Measurements from ENCODE around the gene NUP214.
A peak's percentile ranks its signal among the peaks of the same experiment; 100 is the strongest.

NUP214 gene

DNA sequence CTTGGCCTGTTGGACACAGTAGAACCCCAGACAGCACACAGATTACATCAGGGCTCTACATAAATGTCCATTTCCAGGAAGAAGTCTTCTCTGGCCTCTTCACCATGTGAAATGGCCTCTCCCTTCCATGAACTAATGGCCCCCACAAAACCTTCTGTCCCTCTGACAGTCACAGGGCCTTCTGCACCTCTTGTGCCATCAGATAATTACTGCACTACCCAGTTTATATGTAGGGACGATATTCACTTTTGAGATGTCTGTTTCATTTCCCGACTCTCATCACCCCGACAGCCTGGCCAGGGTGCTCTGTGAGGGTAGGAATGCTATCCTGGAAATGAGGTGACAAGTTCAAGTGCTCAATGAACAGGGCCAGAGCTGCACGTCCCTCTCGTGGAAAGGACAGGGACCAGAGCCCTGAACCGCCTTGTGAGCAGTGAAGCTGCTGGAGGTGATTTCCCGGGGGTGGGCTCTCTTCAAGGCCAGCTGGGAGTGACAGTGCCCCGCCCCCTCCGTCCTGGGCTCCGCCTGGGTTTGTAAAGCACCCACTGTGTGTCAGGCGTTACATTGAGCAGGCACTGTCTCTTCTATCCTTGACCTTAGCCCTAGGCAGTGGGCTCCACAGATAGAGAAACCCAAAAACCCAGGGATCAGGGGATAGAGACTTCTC lies 153.9 kb downstream of the NUP214 start:
- Histone ChIP-seq H3K27ac (ENCODE audit: insufficient read depth in 1 of 2, low read depth in 1 of 2, low read length in 2 of 2, poor library complexity in 1 of 2, severe bottlenecking in 2 of 2) (no peak overlapping the region), H3K36me3 (ENCODE audit: control insufficient read depth in 4 of 4, insufficient read depth in 4 of 4, low read length in 3 of 4) (peaks cover 0 to under 1% (median 0%) of the 10 kb centered on the region in 4 experiments), H3K27me3 (replicated peaks in 2 of 5; ENCODE audit: control insufficient read depth in 4 of 5, insufficient read depth in 5 of 5, low read length in 4 of 5) (peaks cover 0 to 19% (median 11%) of the 10 kb centered on the region in 5 experiments), H3K9me3 (ENCODE audit: control extremely low read depth in 1 of 5, control insufficient read depth in 4 of 5, insufficient read depth in 2 of 5, low read depth in 1 of 5, low read length in 4 of 5) (no peaks in the 10 kb centered on the region), H3K4me3 (ENCODE audit: control insufficient read depth in 1 of 7, extremely low read depth in 1 of 7, insufficient read depth in 4 of 7, low read depth in 2 of 7, low read length in 6 of 7) (no peak overlapping the region), H3K4me1 (ENCODE audit: control extremely low read depth in 1 of 4, control insufficient read depth in 4 of 4, insufficient read depth in 4 of 4, low read length in 3 of 4) (peaks cover 0 to 38% (median 32%) of the 10 kb centered on the region in 4 experiments)
- 95% methylated on average over 10 of the region's 11 CpGs for whole genome bisulfite sequencing (ENCODE audit: insufficient coverage)
- POLR2A ChIA-PET: interaction anchor here (0.5 to 1.5 kb wide), 3 partner anchors 9 to 162 kb away, joined by 3 to 4 read pairs (median 3); no protein-coding TSS in a partner anchor
- CTCF ChIA-PET: interaction anchor here (0.9 to 1.5 kb wide), 6 partner anchors 10 to 44 kb away, joined by 3 to 4 read pairs (median 3); no protein-coding TSS in a partner anchor
- no peak for DNase-seq

DNA sequence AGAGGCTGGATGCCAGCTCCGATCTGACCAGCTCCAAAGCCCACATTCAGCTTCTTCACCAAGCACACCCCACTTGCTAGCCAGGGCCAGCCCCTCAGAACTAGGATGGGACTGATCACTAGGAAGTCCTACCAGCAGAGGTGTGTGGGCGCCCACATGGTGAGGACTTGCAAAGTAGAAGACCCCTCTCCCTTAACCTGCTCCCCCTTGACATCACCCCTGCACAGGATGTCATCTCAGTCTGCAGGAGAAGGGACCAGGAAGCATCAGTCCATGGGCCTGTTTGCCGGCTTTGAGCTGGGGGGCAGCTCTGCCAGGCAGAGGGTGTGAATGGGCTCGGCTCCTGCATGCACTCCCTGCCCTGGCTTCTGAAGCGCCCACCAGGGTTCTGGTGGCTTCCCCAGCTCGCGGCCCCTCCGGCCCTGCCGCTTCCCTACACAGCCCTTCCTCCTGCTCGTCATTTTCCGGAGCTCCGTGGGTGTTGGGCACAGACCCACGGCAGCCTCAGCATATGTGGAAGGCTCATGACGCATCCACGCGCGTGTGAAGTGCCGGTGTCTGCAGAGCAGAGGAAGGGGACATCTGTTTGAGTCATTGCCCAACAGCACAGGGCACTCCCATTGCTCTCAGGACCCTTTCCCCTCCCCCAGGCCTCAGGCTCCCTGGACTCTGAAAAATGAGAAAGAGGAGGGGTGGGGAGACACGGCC lies 154.6 kb downstream of the NUP214 start:
- WGBS (ENCODE audit: insufficient coverage): 86% methylated on average over 15 of the region's 19 CpGs
- Histone ChIP-seq H3K36me3 (ENCODE audit: control insufficient read depth in 4 of 4, insufficient read depth in 4 of 4, low read length in 3 of 4) (no peaks in the 10 kb centered on the region), H3K9me3 (ENCODE audit: control extremely low read depth in 1 of 5, control insufficient read depth in 4 of 5, insufficient read depth in 2 of 5, low read depth in 1 of 5, low read length in 4 of 5) (no peaks in the 10 kb centered on the region), H3K27me3 (replicated peaks in 2 of 5; ENCODE audit: control insufficient read depth in 4 of 5, insufficient read depth in 5 of 5, low read length in 4 of 5) (peaks cover 0 to 19% (median 11%) of the 10 kb centered on the region in 5 experiments), H3K4me1 (ENCODE audit: control extremely low read depth in 1 of 4, control insufficient read depth in 4 of 4, insufficient read depth in 4 of 4, low read length in 3 of 4) (peaks cover 0 to 31% (median 26%) of the 10 kb centered on the region in 4 experiments), H3K4me3 (ENCODE audit: control insufficient read depth in 1 of 7, extremely low read depth in 1 of 7, insufficient read depth in 4 of 7, low read depth in 2 of 7, low read length in 6 of 7) (no peak overlapping the region), H3K27ac (ENCODE audit: insufficient read depth in 1 of 2, low read depth in 1 of 2, low read length in 2 of 2, poor library complexity in 1 of 2, severe bottlenecking in 2 of 2) (no peak overlapping the region)
- CTCF ChIA-PET: interaction anchor here (0.9 to 1.5 kb wide), 3 partner anchors 12 to 45 kb away, joined by 3 read pairs; no protein-coding TSS in a partner anchor
- peak in 1 of 3 donors; percentile 59 for DNase-seq
- POLR2A ChIA-PET: interaction anchor here (0.6 to 1.5 kb wide), 2 partner anchors 8 to 161 kb away, joined by 3 to 4 read pairs; no protein-coding TSS in a partner anchor

DNA sequence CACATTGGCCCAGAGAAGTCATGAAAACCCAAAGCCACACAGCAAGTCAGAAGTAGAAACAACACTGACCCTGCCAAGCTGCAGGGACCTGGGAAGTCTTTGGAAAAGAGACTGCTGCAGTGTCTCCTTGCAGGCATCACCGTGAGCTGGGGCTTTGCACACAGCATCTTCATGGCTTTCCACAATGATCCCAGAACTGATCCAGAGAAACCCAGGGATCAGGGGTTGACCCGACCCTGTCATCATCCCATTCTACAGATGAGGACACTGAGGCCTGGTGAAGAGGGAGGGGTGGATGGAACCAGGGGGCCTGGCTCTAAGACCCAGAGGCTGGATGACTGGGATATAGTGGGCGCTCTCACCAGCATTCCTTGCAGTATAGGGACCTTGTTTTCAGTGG lies 155.3 kb downstream of the NUP214 start:
- WGBS (ENCODE audit: insufficient coverage): 90% methylated on average over 2 of the region's 3 CpGs
- H3K36me3 ChIP-seq (ENCODE audit: control insufficient read depth in 4 of 4, insufficient read depth in 4 of 4, low read length in 3 of 4): no peaks in the 10 kb centered on the region
- no peaks in the 10 kb centered on the region for H3K9me3 ChIP-seq (ENCODE audit: control extremely low read depth in 1 of 5, control insufficient read depth in 4 of 5, insufficient read depth in 2 of 5, low read depth in 1 of 5, low read length in 4 of 5)
- POLR2A ChIA-PET: interaction anchor here (1.5 kb wide), 1 partner anchor 8 kb away, joined by 4 read pairs; no protein-coding TSS in a partner anchor
- DNase-seq: no peak
- no peak overlapping the region for H3K4me3 ChIP-seq (ENCODE audit: control insufficient read depth in 1 of 7, extremely low read depth in 1 of 7, insufficient read depth in 4 of 7, low read depth in 2 of 7, low read length in 6 of 7)
- CTCF ChIA-PET: interaction anchor here (1.0 to 1.5 kb wide), 2 partner anchors 12 to 45 kb away, joined by 3 read pairs; no protein-coding TSS in a partner anchor
- no peak overlapping the region for H3K27ac ChIP-seq (ENCODE audit: insufficient read depth in 1 of 2, low read depth in 1 of 2, low read length in 2 of 2, poor library complexity in 1 of 2, severe bottlenecking in 2 of 2)
- peaks cover 0 to 19% (median 11%) of the 10 kb centered on the region in 5 experiments for H3K27me3 ChIP-seq (replicated peaks in 2 of 5; ENCODE audit: control insufficient read depth in 4 of 5, insufficient read depth in 5 of 5, low read length in 4 of 5)
- peaks cover 0 to 31% (median 24%) of the 10 kb centered on the region in 4 experiments for H3K4me1 ChIP-seq (ENCODE audit: control extremely low read depth in 1 of 4, control insufficient read depth in 4 of 4, insufficient read depth in 4 of 4, low read length in 3 of 4)

- over 99% methylated on average over 13 of the region's 17 CpGs for WGBS (ENCODE audit: insufficient coverage)
- Histone ChIP-seq H3K4me3 (ENCODE audit: control insufficient read depth in 1 of 7, extremely low read depth in 1 of 7, insufficient read depth in 4 of 7, low read depth in 2 of 7, low read length in 6 of 7) (no peak overlapping the region), H3K4me1 (ENCODE audit: control extremely low read depth in 1 of 4, control insufficient read depth in 4 of 4, insufficient read depth in 4 of 4, low read length in 3 of 4) (peaks cover 0 to 31% (median 20%) of the 10 kb centered on the region in 4 experiments), H3K36me3 (ENCODE audit: control insufficient read depth in 4 of 4, insufficient read depth in 4 of 4, low read length in 3 of 4) (no peaks in the 10 kb centered on the region), H3K27me3 (replicated peaks in 2 of 5; ENCODE audit: control insufficient read depth in 4 of 5, insufficient read depth in 5 of 5, low read length in 4 of 5) (peaks cover 0 to 19% (median 11%) of the 10 kb centered on the region in 5 experiments), H3K27ac (ENCODE audit: insufficient read depth in 1 of 2, low read depth in 1 of 2, low read length in 2 of 2, poor library complexity in 1 of 2, severe bottlenecking in 2 of 2) (no peak overlapping the region), H3K9me3 (ENCODE audit: control extremely low read depth in 1 of 5, control insufficient read depth in 4 of 5, insufficient read depth in 2 of 5, low read depth in 1 of 5, low read length in 4 of 5) (no peaks in the 10 kb centered on the region)
- no peak for DNase-seq
- CTCF ChIA-PET: interaction anchor here (0.6 to 1.5 kb wide), 2 partner anchors 11 to 103 kb away, joined by 3 read pairs; no protein-coding TSS in a partner anchor
- POLR2A ChIA-PET: interaction anchor here (0.9 kb wide), 1 partner anchor 11 kb away, joined by 3 read pairs; no protein-coding TSS in a partner anchor
These were observed 156.0 kb downstream of the NUP214 start for GRCh38 chr9:131281119-131281965.

DNA sequence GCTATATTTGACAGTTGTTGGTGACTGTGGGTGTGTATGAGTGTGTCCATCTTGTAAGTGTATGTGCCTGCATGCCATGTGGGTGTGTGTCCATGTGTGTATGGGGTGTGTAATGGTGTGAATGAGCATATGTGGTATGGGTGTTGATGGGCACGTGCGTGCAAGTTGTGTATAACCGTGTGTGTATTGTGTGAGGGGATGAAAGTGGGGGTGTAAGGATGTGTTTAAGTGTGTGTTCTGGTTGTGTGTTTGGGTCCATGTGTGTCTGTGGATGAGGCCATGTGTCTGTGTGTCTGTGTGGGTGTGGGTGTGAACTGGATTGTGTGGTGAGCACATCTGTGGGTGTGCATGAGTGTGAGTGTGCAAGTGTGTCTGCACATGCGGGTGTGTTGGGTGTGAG lies 156.8 kb downstream of the NUP214 start:
- WGBS (ENCODE audit: insufficient coverage): 86% methylated on average over 4 of the region's 4 CpGs
- H3K27ac ChIP-seq (ENCODE audit: insufficient read depth in 1 of 2, low read depth in 1 of 2, low read length in 2 of 2, poor library complexity in 1 of 2, severe bottlenecking in 2 of 2): no peak overlapping the region
- peaks cover 0 to 19% (median 11%) of the 10 kb centered on the region in 5 experiments for H3K27me3 ChIP-seq (replicated peaks in 2 of 5; ENCODE audit: control insufficient read depth in 4 of 5, insufficient read depth in 5 of 5, low read length in 4 of 5)
- CTCF ChIA-PET: interaction anchor here (0.6 kb wide), 1 partner anchor 103 kb away, joined by 3 read pairs; no protein-coding TSS in a partner anchor
- H3K4me3 ChIP-seq (ENCODE audit: control insufficient read depth in 1 of 7, extremely low read depth in 1 of 7, insufficient read depth in 4 of 7, low read depth in 2 of 7, low read length in 6 of 7): peak overlapping the region in 3 of 7 experiments; percentile 43 to 68 (median 48)
- peaks cover 0 to 31% (median 20%) of the 10 kb centered on the region in 4 experiments for H3K4me1 ChIP-seq (ENCODE audit: control extremely low read depth in 1 of 4, control insufficient read depth in 4 of 4, insufficient read depth in 4 of 4, low read length in 3 of 4)
- H3K36me3 ChIP-seq (ENCODE audit: control insufficient read depth in 4 of 4, insufficient read depth in 4 of 4, low read length in 3 of 4): no peaks in the 10 kb centered on the region
- POLR2A ChIA-PET: no interaction called here
- no peaks in the 10 kb centered on the region for H3K9me3 ChIP-seq (ENCODE audit: control extremely low read depth in 1 of 5, control insufficient read depth in 4 of 5, insufficient read depth in 2 of 5, low read depth in 1 of 5, low read length in 4 of 5)
- DNase-seq: no peak

GRCh38 chr9:131282688-131283422 lies 157.5 kb downstream of the NUP214 start:
- H3K4me3 ChIP-seq (ENCODE audit: control insufficient read depth in 1 of 7, extremely low read depth in 1 of 7, insufficient read depth in 4 of 7, low read depth in 2 of 7, low read length in 6 of 7): peak overlapping the region in 6 of 7 experiments; percentile 23 to 68 (median 46)

More at GRCh38 chr9:131282688-131283422, 157.5 kb downstream of the NUP214 start:
- DNase-seq: peak in 1 of 3 donors; percentile 70
- ChIA-PET POLR2A (no interaction called here), CTCF (no interaction called here)
- Histone ChIP-seq H3K9me3 (ENCODE audit: control extremely low read depth in 1 of 5, control insufficient read depth in 4 of 5, insufficient read depth in 2 of 5, low read depth in 1 of 5, low read length in 4 of 5) (no peaks in the 10 kb centered on the region), H3K27ac (ENCODE audit: insufficient read depth in 1 of 2, low read depth in 1 of 2, low read length in 2 of 2, poor library complexity in 1 of 2, severe bottlenecking in 2 of 2) (no peak overlapping the region), H3K27me3 (replicated peaks in 2 of 5; ENCODE audit: control insufficient read depth in 4 of 5, insufficient read depth in 5 of 5, low read length in 4 of 5) (peaks cover 0 to 19% (median 11%) of the 10 kb centered on the region in 5 experiments), H3K36me3 (ENCODE audit: control insufficient read depth in 4 of 4, insufficient read depth in 4 of 4, low read length in 3 of 4) (no peaks in the 10 kb centered on the region), H3K4me1 (ENCODE audit: control extremely low read depth in 1 of 4, control insufficient read depth in 4 of 4, insufficient read depth in 4 of 4, low read length in 3 of 4) (peaks cover 0 to 31% (median 20%) of the 10 kb centered on the region in 4 experiments)
- WGBS (ENCODE audit: insufficient coverage): 1% methylated on average over 55 of the region's 61 CpGs
